Hepatocyte (in vitro differentiated cells): ENCODE measurements around the gene MAGEB17. TPM values are rescaled to one million over a fixed set of nuclear protein-coding genes. Genes with fewer than 3 reads are reported as not detected.
A peak's percentile ranks its signal among the peaks of the same experiment; 100 is the strongest.

Source experiments
- DNase-seq: peaks from one replicate; pipeline ENCODE4 v3.0.0-alpha.2; 2016; ENCODE audit warnings: low spot score
- H2AFZ ChIP-seq: fragments of 200-600 bp; sonication (generic); 2 replicates; pipeline ENCODE4 v1.6.0; 2016; ENCODE audit warnings: antibody characterized with exemption, mild to moderate bottlenecking
- H3K27ac ChIP-seq: fragments of 200-600 bp; sonication (generic); 2 replicates; pipeline ENCODE4 v1.5.1; 2016; ENCODE audit warnings: mild to moderate bottlenecking
- H3K27me3 ChIP-seq: fragments of 200-600 bp; sonication (generic); 2 replicates; pipeline ENCODE4 v1.6.1; 2016
- H3K36me3 ChIP-seq: fragments of 200-600 bp; sonication (generic); replicated peaks from 2 replicates; pipeline ENCODE4 v1.5.1; 2016; ENCODE audit warnings: low read depth; ENCODE audit not compliant: insufficient read depth
- H3K4me1 ChIP-seq: fragments of 200-600 bp; sonication (generic); 2 replicates; pipeline ENCODE4 v1.5.1; 2016; ENCODE audit warnings: mild to moderate bottlenecking, moderate library complexity; ENCODE audit not compliant: insufficient read depth
- H3K4me2 ChIP-seq: fragments of 200-600 bp; sonication (generic); 2 replicates; pipeline ENCODE4 v1.6.0; 2016
- H3K4me3 ChIP-seq: fragments of 200-600 bp; sonication (generic); 2 replicates; pipeline ENCODE4 v1.5.1; 2016; ENCODE audit warnings: mild to moderate bottlenecking
- H3K79me2 ChIP-seq: fragments of 200-600 bp; sonication (generic); 2 replicates; pipeline ENCODE4 v1.6.0; 2017; ENCODE audit warnings: mild to moderate bottlenecking
- H3K9me2 ChIP-seq: fragments of 200-600 bp; sonication (generic); replicated peaks from 2 replicates; pipeline ENCODE4 v1.6.0; 2017; ENCODE audit warnings: mild to moderate bottlenecking; ENCODE audit not compliant: insufficient read depth
- H3K9me3 ChIP-seq: fragments of 200-600 bp; sonication (generic); 2 replicates; pipeline ENCODE4 v1.5.1; 2016; ENCODE audit warnings: low read depth, mild to moderate bottlenecking
- H4K20me1 ChIP-seq: fragments of 200-600 bp; sonication (generic); 2 replicates; pipeline ENCODE4 v1.6.0; 2016; ENCODE audit warnings: mild to moderate bottlenecking; ENCODE audit not compliant: insufficient read depth, poor library complexity, severe bottlenecking
- EZH2 ChIP-seq: fragments of 200-600 bp; sonication (generic); IDR thresholded peaks from 2 replicates; pipeline ENCODE4 v1.6.1; 2016; ENCODE audit warnings: antibody characterized with exemption, mild to moderate bottlenecking, borderline replicate concordance
- EZH2phosphoT487 ChIP-seq: fragments of 200-600 bp; sonication (generic); IDR thresholded peaks from one replicate; pipeline ENCODE4 v1.6.1; 2018; ENCODE audit warnings: antibody characterized with exemption, mild to moderate bottlenecking, low read depth, moderate library complexity; ENCODE audit not compliant: unreplicated experiment, severe bottlenecking
- WGBS: methylation state at CpG from one replicate; pipeline ENCODE4 v1.1.6; 2016; ENCODE audit warnings: low lambda C conversion rate; ENCODE audit errors: missing lambda C conversion rate; 5-methylcytosine and 5-hydroxymethylcytosine counted together
- polyA plus RNA-seq: library from polyadenylated mRNA; unstranded; fragments of >200 nt; fragmentation: Nextera tagmentation; extraction: Ambion mirVana; gene quantifications from 2 replicates; pipeline ENCODE4 v1.2.1, GENCODE V29; 2016
- total RNA-seq: library from RNA; depleted of rRNA; stranded (reverse); fragments of >200 nt; gene quantifications from 2 replicates; pipeline ENCODE4 v1.2.3, GENCODE V29; 2014
- TF ChIP-seq, protein P1 (sequence below): fragments of 200-600 bp; sonication (generic); IDR thresholded peaks from 2 replicates; pipeline ENCODE4 v1.5.1; 2016; ENCODE audit warnings: antibody characterized with exemption, mild to moderate bottlenecking; ENCODE audit not compliant: poor library complexity

Gene MAGEB17
- total and polyA plus RNA-seq, 2 experiments from 2014 or later, result 0.20 TPM; not detected in 1

DNA sequence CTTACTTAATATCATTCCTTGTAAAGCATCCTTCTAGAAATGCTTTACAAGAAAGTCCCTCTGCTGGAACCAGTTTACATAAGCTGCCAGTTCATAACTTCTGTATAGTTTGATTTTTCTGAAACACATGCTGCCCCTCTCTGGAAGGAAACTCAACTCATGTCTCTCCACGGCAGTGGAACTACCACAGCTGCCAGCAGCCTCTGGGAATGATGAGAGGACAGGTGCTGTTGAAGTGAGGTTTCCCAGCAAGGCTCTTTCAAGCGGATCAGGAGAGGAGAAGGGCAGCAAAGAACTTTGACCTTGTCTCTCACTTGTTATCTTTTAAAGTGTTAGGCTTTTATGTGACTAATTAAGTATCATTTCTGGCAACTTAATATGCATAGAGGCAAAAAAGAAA lies 36.6 kb upstream of the MAGEB17 start:
- Histone ChIP-seq H3K79me2 (no peaks in the 10 kb centered on the region), H3K9me2 (no peaks in the 10 kb centered on the region), H2AFZ (no peak overlapping the region), H4K20me1 (no peaks in the 10 kb centered on the region), H3K4me1 (peaks cover 6% of the 10 kb centered on the region), H3K36me3 (no peaks in the 10 kb centered on the region), H3K4me3 (no peak overlapping the region), H3K27me3 (no peaks in the 10 kb centered on the region), H3K27ac (no peak overlapping the region), H3K4me2 (no peak overlapping the region), H3K9me3 (no peaks in the 10 kb centered on the region)
- 43% methylated on average over 2 of the region's 2 CpGs for WGBS
- TF ChIP-seq EZH2phosphoT487 (no peak), EZH2 (no peak)
- TF ChIP-seq, protein P1, sequence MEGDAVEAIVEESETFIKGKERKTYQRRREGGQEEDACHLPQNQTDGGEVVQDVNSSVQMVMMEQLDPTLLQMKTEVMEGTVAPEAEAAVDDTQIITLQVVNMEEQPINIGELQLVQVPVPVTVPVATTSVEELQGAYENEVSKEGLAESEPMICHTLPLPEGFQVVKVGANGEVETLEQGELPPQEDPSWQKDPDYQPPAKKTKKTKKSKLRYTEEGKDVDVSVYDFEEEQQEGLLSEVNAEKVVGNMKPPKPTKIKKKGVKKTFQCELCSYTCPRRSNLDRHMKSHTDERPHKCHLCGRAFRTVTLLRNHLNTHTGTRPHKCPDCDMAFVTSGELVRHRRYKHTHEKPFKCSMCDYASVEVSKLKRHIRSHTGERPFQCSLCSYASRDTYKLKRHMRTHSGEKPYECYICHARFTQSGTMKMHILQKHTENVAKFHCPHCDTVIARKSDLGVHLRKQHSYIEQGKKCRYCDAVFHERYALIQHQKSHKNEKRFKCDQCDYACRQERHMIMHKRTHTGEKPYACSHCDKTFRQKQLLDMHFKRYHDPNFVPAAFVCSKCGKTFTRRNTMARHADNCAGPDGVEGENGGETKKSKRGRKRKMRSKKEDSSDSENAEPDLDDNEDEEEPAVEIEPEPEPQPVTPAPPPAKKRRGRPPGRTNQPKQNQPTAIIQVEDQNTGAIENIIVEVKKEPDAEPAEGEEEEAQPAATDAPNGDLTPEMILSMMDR, result peak; percentile 4
- no peak for DNase-seq

DNA sequence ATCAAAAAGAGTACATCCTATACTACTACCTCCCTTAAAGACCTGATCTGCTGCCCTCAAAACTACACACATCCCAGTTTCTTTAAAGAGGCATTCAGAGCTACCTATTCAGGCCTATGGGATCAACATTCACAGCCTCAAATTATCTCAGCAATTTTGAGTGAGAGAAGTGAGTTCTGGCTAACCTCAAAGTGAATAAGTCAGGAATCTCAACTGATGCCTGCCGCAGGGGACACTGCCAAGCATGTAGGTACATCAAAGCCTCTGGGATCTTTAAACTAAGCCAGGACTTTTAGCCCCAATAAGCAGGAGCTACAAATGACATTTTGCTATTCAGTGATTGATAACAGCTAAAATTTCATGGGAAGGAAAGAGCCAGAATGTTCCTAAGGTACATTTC lies 32.3 kb upstream of the MAGEB17 start:
- no peaks in the 10 kb centered on the region for H3K9me3 ChIP-seq
- H3K27ac ChIP-seq, result no peak overlapping the region
- DNase-seq, result no peak
- WGBS, result 48% methylated on average over 1 of the region's 1 CpG
- H3K4me2 ChIP-seq, result peak overlapping the region; percentile 4
- TF ChIP-seq EZH2 (no peak), EZH2phosphoT487 (no peak)
- TF ChIP-seq, protein P1, result no peak
- no peak overlapping the region for H2AFZ ChIP-seq
- H3K36me3 ChIP-seq, result no peaks in the 10 kb centered on the region
- no peaks in the 10 kb centered on the region for H3K4me1 ChIP-seq
- H4K20me1 ChIP-seq, result no peaks in the 10 kb centered on the region
- no peaks in the 10 kb centered on the region for H3K79me2 ChIP-seq
- no peaks in the 10 kb centered on the region for H3K27me3 ChIP-seq
- no peak overlapping the region for H3K4me3 ChIP-seq
- no peaks in the 10 kb centered on the region for H3K9me2 ChIP-seq

DNA sequence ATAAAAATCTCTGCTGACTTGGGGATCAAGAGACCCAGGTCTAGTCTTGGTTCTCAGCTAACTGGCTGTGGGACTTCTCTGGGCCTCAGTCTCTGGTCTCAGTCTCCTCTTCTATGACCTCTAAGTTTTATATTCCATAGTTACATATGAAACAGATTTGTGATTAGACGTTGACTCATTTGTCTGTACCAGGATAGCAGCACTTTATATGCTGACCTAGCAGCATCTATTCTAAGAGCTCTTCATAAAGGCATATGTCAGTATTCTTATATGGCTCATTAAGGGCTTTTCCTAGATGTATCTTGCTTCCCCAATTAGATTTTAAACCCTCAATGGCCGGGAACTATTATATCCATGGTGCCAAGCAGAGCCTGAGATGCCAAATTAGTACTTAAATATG lies 31.2 kb upstream of the MAGEB17 start:
- no peaks in the 10 kb centered on the region for H3K9me3 ChIP-seq
- no peak overlapping the region for H2AFZ ChIP-seq
- no peaks in the 10 kb centered on the region for H3K9me2 ChIP-seq
- H3K4me1 ChIP-seq, result no peaks in the 10 kb centered on the region
- H3K4me3 ChIP-seq, result no peak overlapping the region
- 73% methylated on average over 2 of the region's 2 CpGs for whole genome bisulfite sequencing
- no peaks in the 10 kb centered on the region for H3K36me3 ChIP-seq
- no peaks in the 10 kb centered on the region for H4K20me1 ChIP-seq
- no peak overlapping the region for H3K27ac ChIP-seq
- no peaks in the 10 kb centered on the region for H3K79me2 ChIP-seq
- TF ChIP-seq, protein P1, result no peak
- no peak for TF ChIP-seq EZH2phosphoT487
- no peak for TF ChIP-seq EZH2
- no peak overlapping the region for H3K4me2 ChIP-seq
- no peaks in the 10 kb centered on the region for H3K27me3 ChIP-seq
- no peak for DNase-seq
